ENCODE measurements around the gene HHAT. TPM values are rescaled to one million over a fixed set of nuclear protein-coding genes. Genes with fewer than 3 reads are reported as not detected.

Gene HHAT
- total and polyA plus RNA-seq, 12 donors: 0.81 to 4.3 (median 2.6) TPM

DNA sequence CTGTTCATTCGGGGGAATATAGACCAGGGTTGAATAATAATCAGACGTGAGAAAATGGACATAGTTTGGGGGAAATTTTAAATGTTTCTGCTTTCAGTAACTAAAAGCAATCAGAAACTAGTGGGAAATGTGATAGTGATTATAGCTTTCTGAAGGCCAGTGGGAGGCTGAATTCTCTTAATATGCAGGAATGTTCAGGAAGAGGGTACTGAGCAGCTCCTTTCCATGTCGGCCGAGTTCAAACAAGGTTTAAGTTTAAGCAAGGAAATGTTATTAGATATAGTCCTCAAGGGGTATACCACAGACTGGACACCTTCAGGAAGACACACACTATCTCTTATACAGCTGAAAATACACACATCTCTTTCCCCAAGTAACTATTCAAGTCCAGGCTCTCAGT is 105.5 kb downstream of the HHAT start:
- no peak overlapping the region for H3K4me3 ChIP-seq
- intact Hi-C loops (cut with DNase I): no loop called here
- DNase-seq (no peak), ATAC-seq (no peak)
- H3K36me3 ChIP-seq: no peaks in the 10 kb centered on the region
- no peak overlapping the region for H3K27ac ChIP-seq
- TF ChIP-seq, protein P1, sequence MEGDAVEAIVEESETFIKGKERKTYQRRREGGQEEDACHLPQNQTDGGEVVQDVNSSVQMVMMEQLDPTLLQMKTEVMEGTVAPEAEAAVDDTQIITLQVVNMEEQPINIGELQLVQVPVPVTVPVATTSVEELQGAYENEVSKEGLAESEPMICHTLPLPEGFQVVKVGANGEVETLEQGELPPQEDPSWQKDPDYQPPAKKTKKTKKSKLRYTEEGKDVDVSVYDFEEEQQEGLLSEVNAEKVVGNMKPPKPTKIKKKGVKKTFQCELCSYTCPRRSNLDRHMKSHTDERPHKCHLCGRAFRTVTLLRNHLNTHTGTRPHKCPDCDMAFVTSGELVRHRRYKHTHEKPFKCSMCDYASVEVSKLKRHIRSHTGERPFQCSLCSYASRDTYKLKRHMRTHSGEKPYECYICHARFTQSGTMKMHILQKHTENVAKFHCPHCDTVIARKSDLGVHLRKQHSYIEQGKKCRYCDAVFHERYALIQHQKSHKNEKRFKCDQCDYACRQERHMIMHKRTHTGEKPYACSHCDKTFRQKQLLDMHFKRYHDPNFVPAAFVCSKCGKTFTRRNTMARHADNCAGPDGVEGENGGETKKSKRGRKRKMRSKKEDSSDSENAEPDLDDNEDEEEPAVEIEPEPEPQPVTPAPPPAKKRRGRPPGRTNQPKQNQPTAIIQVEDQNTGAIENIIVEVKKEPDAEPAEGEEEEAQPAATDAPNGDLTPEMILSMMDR (IDR thresholded peaks at IDR 0.05): no peak
- WGBS, 2 donors: 71 to 72% methylated on average over 4 of the region's 4 CpGs
- no peaks in the 10 kb centered on the region for H3K9me3 ChIP-seq
- no peaks in the 10 kb centered on the region for H3K4me1 ChIP-seq
- no peaks in the 10 kb centered on the region for H3K27me3 ChIP-seq

DNA sequence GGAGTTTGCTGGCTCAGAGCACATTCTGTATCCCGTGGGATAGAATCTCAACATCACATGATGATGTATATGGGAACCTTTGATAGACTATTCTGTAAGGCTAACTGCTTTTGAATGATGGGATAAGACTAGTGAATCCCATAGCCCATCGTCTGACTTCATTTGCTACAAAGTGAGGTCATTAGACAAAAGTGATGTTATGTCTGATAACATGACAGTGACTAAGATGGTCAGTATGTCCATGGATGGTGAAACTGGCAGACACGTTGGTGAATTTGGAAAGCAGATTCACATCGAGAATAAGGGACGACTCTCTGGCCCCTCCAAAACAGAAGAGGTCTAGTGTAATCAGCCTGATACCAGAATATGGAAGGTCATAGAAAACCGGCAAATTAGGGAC is 108.4 kb downstream of the HHAT start:
- no peak for DNase-seq
- TF ChIP-seq, protein P1 (IDR thresholded peaks at IDR 0.05): no peak
- no peak for ATAC-seq
- Histone ChIP-seq H3K4me3 (no peak overlapping the region), H3K4me1 (no peaks in the 10 kb centered on the region), H3K36me3 (no peaks in the 10 kb centered on the region), H3K27me3 (no peaks in the 10 kb centered on the region), H3K27ac (no peak overlapping the region), H3K9me3 (no peaks in the 10 kb centered on the region)
- intact Hi-C loops (cut with DNase I): no loop called here
- 94 to 95% methylated on average over 6 of the region's 6 CpGs for WGBS, 2 donors

DNA sequence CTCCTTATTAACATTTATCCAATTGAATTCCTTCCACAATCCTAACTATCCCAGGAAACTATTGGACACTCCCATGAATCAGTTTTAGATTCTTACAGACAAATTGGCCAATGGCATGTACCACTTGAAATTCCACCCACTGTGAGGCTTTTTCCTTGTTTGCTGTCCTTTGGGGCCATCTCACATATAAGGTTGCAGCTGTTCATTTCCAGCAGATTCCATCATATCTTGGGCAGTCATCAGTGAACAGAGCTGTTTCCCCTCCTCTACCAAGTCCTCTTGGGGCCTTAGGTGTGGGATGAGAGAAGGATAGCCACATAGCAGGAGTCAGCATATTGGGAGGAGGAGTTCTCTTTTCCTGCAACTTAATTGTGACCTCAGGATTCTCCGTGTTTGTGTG is 109.1 kb downstream of the HHAT start:
- H3K4me3 ChIP-seq: no peak overlapping the region

DNA sequence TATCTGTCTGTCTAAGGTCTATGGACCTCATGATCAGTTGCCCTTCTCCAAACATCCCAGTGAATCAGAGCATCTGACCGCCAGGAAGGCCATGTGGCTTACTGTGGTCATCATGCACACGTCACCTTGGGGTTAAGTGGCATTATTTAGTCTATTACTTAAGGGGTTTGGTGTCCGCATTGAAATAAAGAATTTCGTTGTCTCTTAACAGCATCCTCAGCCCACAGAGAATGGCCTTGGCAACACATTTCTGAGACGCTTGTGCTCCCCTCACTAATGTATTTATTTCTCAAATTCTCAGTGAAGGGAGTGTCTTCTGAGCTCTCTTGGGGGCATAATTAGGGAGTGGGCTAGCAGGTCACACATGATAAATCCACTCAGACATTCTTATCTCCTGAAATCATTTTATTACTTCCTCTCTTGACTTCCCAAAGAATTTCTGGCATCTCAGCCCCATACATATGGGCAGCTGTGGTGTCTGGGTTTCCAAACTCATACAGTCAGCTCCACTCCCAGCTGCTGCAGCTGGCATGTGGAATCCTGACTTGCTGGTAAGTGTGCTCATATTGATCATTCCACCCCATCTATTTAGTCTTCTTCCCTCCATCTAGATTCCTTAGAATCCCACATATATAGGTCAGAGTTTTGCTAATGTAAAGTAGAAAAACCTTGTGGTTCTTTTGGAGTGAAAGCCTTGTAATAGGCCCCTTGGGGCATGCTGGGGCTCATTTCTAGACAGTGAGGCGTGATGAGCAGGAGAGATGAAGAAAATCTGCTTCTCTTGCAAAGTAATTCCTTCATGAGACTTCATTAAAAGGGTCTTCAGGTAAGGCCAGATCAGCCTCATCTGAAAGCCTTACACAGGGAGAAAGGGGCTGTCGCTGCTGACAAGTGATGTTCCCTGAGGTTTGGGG is 110.5 kb downstream of the HHAT start:
- Histone ChIP-seq H3K36me3 (no peaks in the 10 kb centered on the region), H3K27me3 (no peaks in the 10 kb centered on the region), H3K27ac (no peak overlapping the region), H3K4me3 (no peak overlapping the region), H3K9me3 (no peaks in the 10 kb centered on the region), H3K4me1 (no peaks in the 10 kb centered on the region)
- no peak for DNase-seq
- intact Hi-C loops (cut with DNase I): no loop called here
- TF ChIP-seq, protein P1 (IDR thresholded peaks at IDR 0.05): no peak
- 63 to 70% methylated on average over 7 of the region's 7 CpGs for WGBS, 2 donors
- no peak for ATAC-seq

More for the DNA sequence above, 109.1 kb downstream of the HHAT start:
- H3K4me1 ChIP-seq: no peaks in the 10 kb centered on the region
- no peak overlapping the region for H3K27ac ChIP-seq
- TF ChIP-seq, protein P1 (IDR thresholded peaks at IDR 0.05): no peak
- DNase-seq: no peak
- H3K9me3 ChIP-seq: no peaks in the 10 kb centered on the region
- H3K27me3 ChIP-seq: no peaks in the 10 kb centered on the region
- WGBS, 2 donors: 94 to 95% methylated on average over 1 of the region's 1 CpG
- intact Hi-C loops (cut with DNase I): no loop called here
- no peaks in the 10 kb centered on the region for H3K36me3 ChIP-seq
- ATAC-seq: no peak

Data from heart right ventricle (tissue), 16 donors.